Ovary (tissue), 3 donors: Measurements from ENCODE around the gene RBM33.

Source experiments
- CTCF ChIP-seq, 3 donors: fragments of 450-650 bp in 2 of 3; fragments of 200-600 bp in 1 of 3; IDR thresholded peaks; one replicate each; pipeline versions ENCODE4 v1.5.1 to v1.8.0; 2016 to 2022; ENCODE audit warnings: antibody characterized with exemption in 3 of 3, mild to moderate bottlenecking in 1 of 3
- POLR2A ChIP-seq: fragments of 450-650 bp; IDR thresholded peaks from one replicate; pipeline ENCODE4 v1.6.1; 2017; ENCODE audit warnings: antibody characterized with exemption, mild to moderate bottlenecking, moderate library complexity
- donor health status: DM: no; HTN: no; CAD: no.

GRCh38 chr7:155685791-155686160, 41.3 kb downstream of the RBM33 start:
- no peak for TF ChIP-seq CTCF (IDR thresholded peaks at IDR 0.05)
- TF ChIP-seq POLR2A: no peak
